GM12873 (cell line): Measurements from ENCODE around the gene MRPL1.
A peak's percentile ranks its signal among the peaks of the same experiment; 100 is the strongest.

Experiments used
- TF ChIP-seq, protein P1 (sequence below): IDR thresholded peaks from 2 replicates; pipeline ENCODE4 v1.5.1; 2012; ENCODE audit warnings: low read depth, mild to moderate bottlenecking, moderate library complexity, low read length, control low read depth; ENCODE audit not compliant: insufficient read depth; ENCODE audit errors: missing control alignments

The MRPL1 gene

GRCh38 chr4:77938560-77938959 is 75.9 kb downstream of the MRPL1 start:
- TF ChIP-seq, protein P1, sequence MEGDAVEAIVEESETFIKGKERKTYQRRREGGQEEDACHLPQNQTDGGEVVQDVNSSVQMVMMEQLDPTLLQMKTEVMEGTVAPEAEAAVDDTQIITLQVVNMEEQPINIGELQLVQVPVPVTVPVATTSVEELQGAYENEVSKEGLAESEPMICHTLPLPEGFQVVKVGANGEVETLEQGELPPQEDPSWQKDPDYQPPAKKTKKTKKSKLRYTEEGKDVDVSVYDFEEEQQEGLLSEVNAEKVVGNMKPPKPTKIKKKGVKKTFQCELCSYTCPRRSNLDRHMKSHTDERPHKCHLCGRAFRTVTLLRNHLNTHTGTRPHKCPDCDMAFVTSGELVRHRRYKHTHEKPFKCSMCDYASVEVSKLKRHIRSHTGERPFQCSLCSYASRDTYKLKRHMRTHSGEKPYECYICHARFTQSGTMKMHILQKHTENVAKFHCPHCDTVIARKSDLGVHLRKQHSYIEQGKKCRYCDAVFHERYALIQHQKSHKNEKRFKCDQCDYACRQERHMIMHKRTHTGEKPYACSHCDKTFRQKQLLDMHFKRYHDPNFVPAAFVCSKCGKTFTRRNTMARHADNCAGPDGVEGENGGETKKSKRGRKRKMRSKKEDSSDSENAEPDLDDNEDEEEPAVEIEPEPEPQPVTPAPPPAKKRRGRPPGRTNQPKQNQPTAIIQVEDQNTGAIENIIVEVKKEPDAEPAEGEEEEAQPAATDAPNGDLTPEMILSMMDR: peak; percentile 27

DNA sequence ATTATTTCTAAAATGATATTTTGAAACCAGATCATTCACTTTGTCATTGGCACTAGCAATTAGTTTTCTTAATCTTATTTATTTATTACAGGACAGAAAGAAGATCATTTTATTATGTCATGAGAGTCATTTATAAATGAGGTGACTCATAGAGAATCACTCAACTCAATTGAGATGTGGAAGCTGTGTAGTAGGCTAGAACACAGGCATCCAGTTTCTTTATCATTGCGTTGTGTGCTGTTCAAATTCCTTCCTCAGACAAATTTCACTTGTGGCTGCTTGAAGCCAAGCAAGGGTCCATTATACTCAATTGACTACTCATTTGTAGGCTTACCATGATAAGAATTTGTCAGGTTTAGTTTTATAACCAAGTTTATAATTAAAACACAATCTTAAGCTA is 87.6 kb downstream of the MRPL1 start:
- TF ChIP-seq, protein P1: no peak

GRCh38 chr4:77952457-77952856 is 89.8 kb downstream of the MRPL1 start:
- TF ChIP-seq, protein P1: no peak

DNA sequence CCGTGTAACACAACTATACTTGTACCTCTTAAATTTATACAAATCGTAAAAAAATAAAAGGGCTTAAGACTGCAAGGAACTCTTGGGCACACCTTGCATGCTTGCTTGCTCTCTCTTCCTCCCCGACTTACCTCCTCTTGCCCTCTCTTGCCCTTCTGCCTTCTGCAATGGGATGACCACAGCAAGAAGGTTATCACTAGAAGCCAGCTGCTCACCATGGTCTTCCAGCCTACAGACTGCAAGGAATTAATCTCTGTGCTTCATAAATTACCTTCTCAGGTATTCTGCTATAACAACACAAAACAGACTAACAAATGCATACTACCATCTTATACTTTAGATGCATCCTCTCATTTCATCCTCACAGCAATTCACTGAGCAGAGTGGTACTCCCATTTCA is 92.1 kb downstream of the MRPL1 start:
- TF ChIP-seq, protein P1: no peak

DNA sequence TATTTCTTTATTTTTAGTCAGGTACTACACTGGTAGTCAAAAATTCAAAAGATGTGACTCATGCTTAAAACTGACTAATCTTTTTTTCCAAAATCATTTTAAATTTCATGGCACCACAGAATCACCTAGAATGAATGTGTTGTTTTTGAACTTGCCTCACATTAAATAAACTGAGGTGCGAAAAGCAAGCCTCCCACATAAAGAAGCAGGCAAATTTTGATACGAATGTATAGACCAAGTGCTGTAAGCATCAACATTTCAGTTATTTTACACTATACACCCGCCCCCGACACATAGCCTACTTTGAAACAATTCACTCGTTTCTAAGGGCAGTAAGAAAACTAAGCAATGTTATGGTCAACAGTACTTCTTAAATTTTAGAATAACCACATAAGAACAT is 94.3 kb downstream of the MRPL1 start:
- TF ChIP-seq, protein P1: no peak

DNA sequence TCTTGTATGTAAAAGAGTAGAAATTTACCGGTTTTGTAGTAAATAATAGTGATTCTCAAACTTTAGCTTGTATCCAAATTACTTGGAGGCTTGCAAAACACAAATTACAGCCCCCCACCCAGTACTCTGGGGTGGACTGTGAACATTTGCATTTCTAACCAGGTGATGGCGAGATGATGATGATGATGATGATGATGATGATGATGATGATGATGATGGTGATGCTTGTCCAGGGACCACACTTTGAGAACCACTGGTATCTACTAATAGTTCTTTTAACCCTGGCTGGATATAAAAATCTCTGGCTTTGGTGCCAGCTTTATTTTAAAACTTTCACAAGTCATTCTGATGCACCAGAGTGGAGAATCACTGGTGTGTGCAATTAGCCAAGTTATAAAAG is 96.3 kb downstream of the MRPL1 start:
- TF ChIP-seq, protein P1: no peak

GRCh38 chr4:77959566-77960338 is 97.1 kb downstream of the MRPL1 start:
- TF ChIP-seq, protein P1: peak; percentile 51
